Endothelial cell of umbilical vein (primary cell): ENCODE measurements around the gene ZNF214.

Experiments
- CTCF ChIP-seq, 2 donors: IDR thresholded peaks; 1 replicate in 1 of 2; 2 replicates in 1 of 2; pipeline ENCODE4 v1.5.1; 2011; ENCODE audit warnings: low read length in 2 of 2, mild to moderate bottlenecking in 2 of 2, moderate library complexity in 2 of 2, control low read depth in 1 of 2, inconsistent platforms in 1 of 2, low read depth in 1 of 2; ENCODE audit not compliant: insufficient read depth in 1 of 2; ENCODE audit errors: extremely low read depth in 1 of 2
- EZH2 ChIP-seq: IDR thresholded peaks from 2 replicates; pipeline ENCODE4 v1.6.1; 2012; ENCODE audit warnings: borderline replicate concordance, low read depth, mild to moderate bottlenecking, moderate library complexity, low read length, inconsistent platforms; ENCODE audit not compliant: severe bottlenecking
- FOS ChIP-seq: IDR thresholded peaks from 2 replicates; pipeline ENCODE4 v1.6.1; 2011; ENCODE audit warnings: mild to moderate bottlenecking, low read length, moderate library complexity, borderline replicate concordance; ENCODE audit not compliant: insufficient read depth
- GATA2 ChIP-seq: IDR thresholded peaks from 2 replicates; pipeline ENCODE4 v1.7.0; 2011; ENCODE audit warnings: low read depth, mild to moderate bottlenecking, moderate library complexity, mixed read lengths, low read length; ENCODE audit not compliant: insufficient read length, insufficient read depth
- JUN ChIP-seq: IDR thresholded peaks from 2 replicates; pipeline ENCODE4 v1.6.1; 2011; ENCODE audit warnings: borderline replicate concordance, low read depth; ENCODE audit not compliant: insufficient read length, insufficient read depth
- MAX ChIP-seq: IDR thresholded peaks from 2 replicates; pipeline ENCODE4 v1.6.1; 2011; ENCODE audit not compliant: insufficient read depth, insufficient read length
- MYC ChIP-seq: IDR thresholded peaks from one replicate; pipeline ENCODE4 v1.6.1; 2011; ENCODE audit warnings: mild to moderate bottlenecking, low read depth, low read length
- POLR2A ChIP-seq: IDR thresholded peaks from 2 replicates; pipeline ENCODE4 v1.6.1; 2012; ENCODE audit warnings: low read depth, mild to moderate bottlenecking, control low read depth, low read length
- POLR2AphosphoS5 ChIP-seq: IDR thresholded peaks from 2 replicates; pipeline ENCODE4 v1.6.1; 2012; ENCODE audit warnings: low read depth, mild to moderate bottlenecking, control low read depth, low read length, moderate library complexity; ENCODE audit not compliant: insufficient read depth

- TF ChIP-seq CTCF (IDR thresholded peaks at IDR 0.05; ENCODE audit: extremely low read depth in 1 of 2, insufficient read depth in 1 of 2, low read depth in 1 of 2, low read length in 2 of 2) (no peak), MAX (no peak), POLR2A (no peak), MYC (no peak), FOS (no peak), EZH2 (no peak), POLR2AphosphoS5 (no peak), GATA2 (no peak), JUN (no peak)
Observed at GRCh38 chr11:7034019-7034418, 13.9 kb upstream of the ZNF214 start.
